Adrenal gland (tissue), 5 donors: Measurements from ENCODE around the gene LRRC4C.

Experiments
- POLR2A ChIP-seq, 2 donors: fragments of 450-650 bp; IDR thresholded peaks; one replicate each; pipeline ENCODE4 v1.6.1; 2017; ENCODE audit warnings: antibody characterized with exemption in 2 of 2, mild to moderate bottlenecking in 2 of 2, moderate library complexity in 1 of 2
- TF ChIP-seq, protein P1 (sequence below), 6 experiments: fragments of 450-650 bp in 4 of 6; fragments of 200-600 bp in 2 of 6; sonication (generic) in 1 of 6; IDR thresholded peaks; 1 replicate in 5 of 6; 2 replicates in 1 of 6; pipeline versions ENCODE4 v1.5.1 to v1.8.0; 2016 to 2021; ENCODE audit warnings: antibody characterized with exemption in 6 of 6, mild to moderate bottlenecking in 2 of 6, moderate library complexity in 1 of 6
- donor health status: DM: no; HTN: no; CAD: no.

DNA sequence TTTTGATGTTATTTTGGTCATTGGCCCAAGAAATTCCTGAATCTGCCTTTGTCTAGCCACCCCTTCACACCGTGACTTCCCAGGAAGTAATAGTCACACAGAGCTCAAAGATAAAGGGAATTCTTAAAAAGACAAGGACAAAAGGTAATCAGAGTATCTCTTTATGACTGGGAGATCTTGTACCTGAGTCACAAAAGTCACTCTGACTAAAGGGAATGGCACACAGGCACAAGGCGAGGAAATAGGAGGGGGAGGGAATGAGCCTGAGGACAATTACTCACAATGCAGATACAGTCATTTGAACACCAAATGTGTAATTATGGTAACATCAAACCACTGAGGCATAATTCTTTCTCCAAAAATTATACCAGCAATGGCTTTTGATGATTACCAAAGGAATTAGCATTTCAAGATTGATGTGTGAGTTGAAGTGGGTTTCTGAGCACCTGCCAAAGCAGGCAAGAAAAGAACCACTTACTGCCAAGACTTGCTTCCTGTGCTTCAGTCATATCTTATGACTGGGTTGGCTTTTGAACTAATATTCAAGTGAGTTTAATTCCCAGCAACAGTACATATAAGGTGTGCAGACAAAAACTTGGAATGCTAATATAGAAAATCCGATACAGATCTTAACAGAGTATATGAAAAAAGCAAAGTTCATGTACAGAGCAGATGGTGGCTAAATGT is 856.4 kb downstream of the LRRC4C start:
- TF ChIP-seq POLR2A (IDR thresholded peaks at IDR 0.05): no peak
- TF ChIP-seq, protein P1, sequence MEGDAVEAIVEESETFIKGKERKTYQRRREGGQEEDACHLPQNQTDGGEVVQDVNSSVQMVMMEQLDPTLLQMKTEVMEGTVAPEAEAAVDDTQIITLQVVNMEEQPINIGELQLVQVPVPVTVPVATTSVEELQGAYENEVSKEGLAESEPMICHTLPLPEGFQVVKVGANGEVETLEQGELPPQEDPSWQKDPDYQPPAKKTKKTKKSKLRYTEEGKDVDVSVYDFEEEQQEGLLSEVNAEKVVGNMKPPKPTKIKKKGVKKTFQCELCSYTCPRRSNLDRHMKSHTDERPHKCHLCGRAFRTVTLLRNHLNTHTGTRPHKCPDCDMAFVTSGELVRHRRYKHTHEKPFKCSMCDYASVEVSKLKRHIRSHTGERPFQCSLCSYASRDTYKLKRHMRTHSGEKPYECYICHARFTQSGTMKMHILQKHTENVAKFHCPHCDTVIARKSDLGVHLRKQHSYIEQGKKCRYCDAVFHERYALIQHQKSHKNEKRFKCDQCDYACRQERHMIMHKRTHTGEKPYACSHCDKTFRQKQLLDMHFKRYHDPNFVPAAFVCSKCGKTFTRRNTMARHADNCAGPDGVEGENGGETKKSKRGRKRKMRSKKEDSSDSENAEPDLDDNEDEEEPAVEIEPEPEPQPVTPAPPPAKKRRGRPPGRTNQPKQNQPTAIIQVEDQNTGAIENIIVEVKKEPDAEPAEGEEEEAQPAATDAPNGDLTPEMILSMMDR (IDR thresholded peaks at IDR 0.05): no peak
